Adrenal gland (tissue), 12 donors: ENCODE data around the gene ETF1. TPM values are rescaled to one million over a fixed set of nuclear protein-coding genes. Genes with fewer than 3 reads are reported as not detected.
A peak's percentile ranks its signal among the peaks of the same experiment; 100 is the strongest.

Experiments
- DNase-seq, 7 donors: peaks; one replicate each; pipeline ENCODE4 v3.0.0-alpha.2; 2019 to 2020
- H3K27ac ChIP-seq, 5 donors: fragments of 200-600 bp; sonication (generic) in 4 of 5; 1 replicate in 3 of 5; 2 replicates in 2 of 5; pipeline versions ENCODE4 v1.5.1 to v1.8.0; 2016 to 2020; ENCODE audit warnings: mild to moderate bottlenecking in 1 of 5
- H3K27me3 ChIP-seq: fragments of 200-600 bp; 2 replicates; pipeline ENCODE4 v1.8.0; 2021
- H3K36me3 ChIP-seq, 2 donors: fragments of 200-600 bp; replicated peaks in 1 of 2; 1 replicate in 1 of 2; 2 replicates in 1 of 2; pipeline versions ENCODE4 v1.5.1 to v1.8.0; 2018 to 2022
- H3K4me1 ChIP-seq, 2 donors: fragments of 200-600 bp; replicated peaks in 1 of 2; 1 replicate in 1 of 2; 2 replicates in 1 of 2; pipeline versions ENCODE4 v1.5.1 to v1.8.0; 2018 to 2021
- H3K4me3 ChIP-seq, 4 donors: fragments of 200-600 bp; sonication (generic) in 3 of 4; one replicate each; pipeline ENCODE4 v1.5.1; 2016 to 2018
- H3K9me3 ChIP-seq, 3 donors: fragments of 200-600 bp; sonication (generic) in 1 of 3; replicated peaks in 1 of 3; 1 replicate in 2 of 3; 2 replicates in 1 of 3; pipeline versions ENCODE4 v1.5.1 to v1.8.0; 2016 to 2021
- CTCF ChIP-seq, 6 experiments: fragments of 450-650 bp in 4 of 6; fragments of 200-600 bp in 2 of 6; sonication (generic) in 1 of 6; IDR thresholded peaks; 1 replicate in 5 of 6; 2 replicates in 1 of 6; pipeline versions ENCODE4 v1.5.1 to v1.8.0; 2016 to 2021; ENCODE audit warnings: antibody characterized with exemption in 6 of 6, mild to moderate bottlenecking in 2 of 6, moderate library complexity in 1 of 6
- POLR2A ChIP-seq, 2 donors: fragments of 450-650 bp; IDR thresholded peaks; one replicate each; pipeline ENCODE4 v1.6.1; 2017; ENCODE audit warnings: antibody characterized with exemption in 2 of 2, mild to moderate bottlenecking in 2 of 2, moderate library complexity in 1 of 2
- WGBS, 4 donors: extraction: QIAGEN DNeasy Blood & Tissue Kit in 2 of 4; methylation state at CpG; one replicate each; pipeline versions ENCODE4 v1.1.5 to v1.1.7; 2013 to 2017; 5-methylcytosine and 5-hydroxymethylcytosine counted together
- intact Hi-C, 2 donors: fragments of 100-400 bp; cut with DNase I; formaldehyde crosslinking; loops; one replicate each; pipeline versions ENCODE4 v1.14.1 to v1.15.0; 2022 to 2023
- polyA plus RNA-seq, 3 donors: library from polyadenylated mRNA; stranded (reverse); fragments of 200-250 nt in 2 of 3; fragments of 350-450 nt in 1 of 3; fragmentation: Illumina TruSeq in 1 of 3; extraction: RNeasy Lipid Tissue Mini Kit (QIAGEN cat#74804) in 1 of 3; gene quantifications; one replicate each; pipeline ENCODE4 v1.2.3, GENCODE V29; 2013 to 2014
- total RNA-seq, 9 donors: library from RNA; depleted of rRNA in 4 of 9; stranded (reverse); fragments of >200 nt in 4 of 9; fragments of 120-200 nt in 1 of 9; fragmentation: NEBNext Ultra II Directional in 1 of 9; extraction: Animal tissue kit (Norgen Biotek cat#: 25700) in 1 of 9; gene quantifications; one replicate each; pipeline versions ENCODE4 v1.1.0 to v1.2.4, GENCODE V29; 2013 to 2023
- donor health status: healthy with polysubstance abuse.
- donor health status: Bipolar disorder and iron deficiency.
- donor health status: DM: yes; HTN: yes; CAD: no.
- donor health status: DM: no; HTN: no; CAD: no.
- donor health status: DM: no; HTN: no; CAD: no.
- donor health status: DM: yes; HTN: yes; CAD: no.

ETF1 gene
- total and polyA plus RNA-seq, 12 donors = 25.4 to 178 (median 72.3) TPM

GRCh38 chr5:138469540-138470321 is 73.3 kb downstream of the ETF1 start:
- no peak overlapping the region for H3K4me3 ChIP-seq
- intact Hi-C loops = no loop called here

GRCh38 chr5:138468966-138469539 is 74.0 kb downstream of the ETF1 start:
- Histone ChIP-seq H3K36me3 (no peaks in the 10 kb centered on the region), H3K4me3 (no peak overlapping the region), H3K9me3 (no peaks in the 10 kb centered on the region), H3K27ac (peak overlapping the region in 1 of 5 donors; percentile 3), H3K27me3 (no peaks in the 10 kb centered on the region), H3K4me1 (peaks cover 4 to 6% of the 10 kb centered on the region in 2 donors)
- intact Hi-C loops = no loop called here
- 91 to 93% (median 92%) methylated on average over 8 of the region's 8 CpGs for WGBS, 4 donors
- no peak for TF ChIP-seq POLR2A (IDR thresholded peaks at IDR 0.05)
- TF ChIP-seq CTCF (IDR thresholded peaks at IDR 0.05) = no peak
- no peak for DNase-seq

More at GRCh38 chr5:138469540-138470321, 73.3 kb downstream of the ETF1 start:
- H3K9me3 ChIP-seq = no peaks in the 10 kb centered on the region
- peaks cover 4 to 6% of the 10 kb centered on the region in 2 donors for H3K4me1 ChIP-seq
- 71 to 82% (median 80%) methylated on average over 8 of the region's 8 CpGs for WGBS, 4 donors
- no peak for TF ChIP-seq CTCF (IDR thresholded peaks at IDR 0.05)
- peak; percentile 44 to 77 for TF ChIP-seq POLR2A (IDR thresholded peaks at IDR 0.05)
- H3K36me3 ChIP-seq = no peaks in the 10 kb centered on the region
- peak in 5 of 7 donors; percentile 39 to 86 (median 57) for DNase-seq
- peak overlapping the region in 1 of 5 donors; percentile 3 for H3K27ac ChIP-seq
- no peaks in the 10 kb centered on the region for H3K27me3 ChIP-seq

- Histone ChIP-seq H3K27ac (no peak overlapping the region), H3K9me3 (no peaks in the 10 kb centered on the region), H3K36me3 (no peaks in the 10 kb centered on the region), H3K4me3 (peak overlapping the region in 1 of 4 donors; percentile 81), H3K4me1 (peaks cover 4 to 8% of the 10 kb centered on the region in 2 donors), H3K27me3 (no peaks in the 10 kb centered on the region)
- intact Hi-C loops = no loop called here
- peak in 1 of 7 donors; percentile 33 for DNase-seq
- WGBS, 4 donors = 89 to 95% (median 92%) methylated on average over 7 of the region's 7 CpGs
- TF ChIP-seq CTCF (IDR thresholded peaks at IDR 0.05) (peak in 1 of 6 experiments; percentile 1), POLR2A (IDR thresholded peaks at IDR 0.05) (no peak)
These were observed 74.7 kb downstream of the ETF1 start for GRCh38 chr5:138468133-138468965.

- Histone ChIP-seq H3K36me3 (no peaks in the 10 kb centered on the region), H3K27ac (no peak overlapping the region), H3K4me3 (peak overlapping the region in 1 of 4 donors; percentile 81), H3K27me3 (no peaks in the 10 kb centered on the region), H3K9me3 (no peaks in the 10 kb centered on the region), H3K4me1 (peaks cover 4 to 14% of the 10 kb centered on the region in 2 donors)
- intact Hi-C loops = no loop called here
- WGBS, 4 donors = 86 to 93% (median 88%) methylated on average over 14 of the region's 14 CpGs
- DNase-seq = peak in 5 of 7 donors; percentile 33 to 67 (median 50)
- peak; percentile 32 to 69 for TF ChIP-seq POLR2A (IDR thresholded peaks at IDR 0.05)
- peak in 1 of 6 experiments; percentile 1 for TF ChIP-seq CTCF (IDR thresholded peaks at IDR 0.05)
These were observed 75.3 kb downstream of the ETF1 start for GRCh38 chr5:138467711-138468132.
